Placental epithelial cell (primary cell): ENCODE data around the gene CLN3. TPM values are rescaled to one million over a fixed set of nuclear protein-coding genes. Genes with fewer than 3 reads are reported as not detected.

ENCODE experiments used
- total RNA-seq: library from RNA; depleted of rRNA; stranded (reverse); fragments of >200 nt; gene quantifications from 2 replicates; pipeline ENCODE4 v1.2.3, GENCODE V29; 2012

Gene CLN3
- total RNA-seq = 4.3 and 13.4 TPM in 2 replicates

DNA sequence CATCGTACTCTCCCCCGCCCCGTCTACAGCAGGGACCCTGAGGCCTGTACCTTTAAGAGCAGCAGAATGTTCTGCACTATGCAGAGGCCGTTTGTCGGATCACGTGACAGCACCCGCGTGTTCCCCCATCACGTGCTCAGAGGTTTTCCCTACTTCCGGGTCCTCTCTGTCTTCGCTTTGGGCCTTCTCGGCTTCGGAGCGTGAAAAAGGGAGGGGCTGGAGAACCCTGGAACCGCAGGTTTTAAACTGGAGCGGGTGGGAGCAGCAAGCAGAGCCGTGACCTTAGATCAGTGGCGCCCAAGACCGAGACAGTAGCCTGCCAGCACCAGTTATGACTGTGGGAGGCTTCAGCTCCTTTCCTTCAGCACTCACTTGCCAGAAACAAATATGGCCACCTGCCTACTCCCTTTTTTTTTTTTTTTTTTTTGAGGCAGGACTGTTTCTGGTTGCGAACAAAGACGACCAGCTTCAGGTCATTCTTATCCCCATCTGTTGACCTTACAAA lies at the start of gene CLN3:
CLN3 (minus strand) TSS at position 105 of the 505 bp plus-strand sequence. CDS start 315 bp downstream, outside the sequence.

DNA sequence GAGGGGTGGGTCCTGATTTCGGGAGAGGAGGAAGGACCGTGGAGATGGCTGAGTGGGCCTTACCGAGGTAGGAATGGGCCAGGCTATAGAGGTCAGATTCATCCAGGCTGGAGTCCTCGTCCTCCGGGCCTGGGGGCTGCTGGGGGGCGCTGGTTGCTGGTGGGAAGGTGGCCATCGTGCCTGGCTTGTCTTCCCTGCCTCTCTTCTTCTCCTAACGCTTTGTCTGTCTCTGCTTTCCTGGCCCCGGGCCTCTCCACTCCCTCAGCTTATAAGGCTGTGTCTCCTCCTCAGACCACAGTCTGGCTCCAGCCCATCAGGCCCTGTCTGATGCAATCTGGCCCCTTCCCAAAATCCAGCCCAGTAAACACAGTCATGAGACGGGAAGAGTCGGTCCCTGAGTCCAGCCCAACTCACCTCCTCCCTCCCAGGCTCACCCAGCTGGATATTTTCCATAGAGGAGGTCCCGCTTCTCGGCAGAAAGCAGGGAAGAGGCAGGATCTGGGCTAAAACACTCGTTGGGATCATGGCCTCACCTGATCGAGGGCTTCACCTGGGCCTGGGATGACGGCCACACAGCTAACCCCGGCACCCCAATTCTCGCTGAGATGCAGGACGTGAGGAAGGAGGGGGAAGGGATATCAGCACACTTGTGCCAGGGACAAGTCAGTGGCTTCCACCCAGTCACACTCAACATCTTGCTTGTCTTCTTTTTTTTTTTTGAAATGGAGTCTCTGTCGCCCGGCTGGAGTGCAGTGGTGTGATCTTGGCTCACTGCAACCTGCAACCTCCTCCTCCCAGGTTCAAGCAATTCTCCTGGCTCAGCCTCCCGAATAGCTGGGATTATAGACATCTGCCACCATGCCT lies 47.1 kb upstream of the CLN3 start, which contains the start of gene NUPR1:
NUPR1 (minus strand) TSS at position 242 of the 864 bp plus-strand sequence; CDS start at position 175, 67 bp downstream.

DNA sequence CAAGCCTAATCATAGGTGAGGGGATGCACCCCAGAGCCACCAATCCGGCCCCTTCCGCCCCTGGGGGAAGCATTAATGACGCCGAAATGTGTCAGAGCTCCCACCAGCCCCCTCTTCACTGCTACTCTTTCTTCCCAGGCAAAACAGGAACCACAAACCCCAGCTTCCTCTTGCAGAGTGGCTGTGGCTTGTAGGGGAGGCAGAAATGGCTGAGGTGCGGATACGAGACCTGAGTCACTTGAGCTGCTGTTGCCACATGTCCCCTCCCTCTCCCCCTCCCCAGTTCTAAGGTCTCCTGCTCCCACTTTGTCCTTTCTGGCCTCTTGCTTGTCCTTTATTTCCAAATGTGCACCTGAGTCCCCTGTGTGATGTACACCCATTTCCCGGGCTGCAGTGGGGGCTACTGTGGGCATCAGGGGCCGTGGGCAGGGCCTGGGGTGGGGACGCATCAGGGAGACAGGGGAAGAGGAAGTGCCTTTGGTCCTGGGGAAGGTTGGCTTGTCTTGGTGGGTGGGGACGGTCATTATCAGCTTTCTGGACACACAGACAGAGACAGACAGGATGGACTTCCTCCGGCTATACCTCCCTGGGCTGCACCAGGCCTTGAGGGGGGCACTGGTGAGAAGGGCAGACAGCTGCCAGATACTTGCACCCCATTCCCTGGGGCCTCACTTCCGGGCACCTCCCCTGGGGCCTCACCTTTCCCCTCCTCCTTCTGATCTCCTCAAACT lies 2.4 kb upstream of the CLN3 start, which contains the start of gene APOBR:
APOBR (plus strand) TSS at position 523 of the 731 bp plus-strand sequence; CDS start at position 562, 39 bp downstream.

Other genes starting within 250 kb of the CLN3 start
- not detected in 2 replicates for gene SBK1, start 199.5 kb downstream of the CLN3 start, total RNA-seq
- gene NPIPB6, start 128.6 kb downstream of the CLN3 start, total RNA-seq = 3.1 TPM in 1 of 2 replicates, not detected in the other
- 44.6 and 67.5 TPM in 2 replicates for gene EIF3CL, start 88.2 kb downstream of the CLN3 start, total RNA-seq
- gene NPIPB7, start 19.7 kb downstream of the CLN3 start, total RNA-seq = not detected in 2 replicates
- under 0.01 TPM in 1 of 2 replicates, not detected in the other for gene APOBR, start 2.6 kb upstream of the CLN3 start, total RNA-seq
- not detected in 2 replicates for gene IL27, start 14.8 kb upstream of the CLN3 start, total RNA-seq
- not detected in 2 replicates for gene NUPR1, start 46.9 kb upstream of the CLN3 start, total RNA-seq
- gene SGF29, start 61.8 kb upstream of the CLN3 start, total RNA-seq = 8.2 and 12.2 TPM in 2 replicates
- 0.11 TPM in 1 of 2 replicates, not detected in the other for gene SULT1A2, start 105.0 kb upstream of the CLN3 start, total RNA-seq
- gene SULT1A1, start 118.0 kb upstream of the CLN3 start, total RNA-seq = not detected in 2 replicates
- 2.0 TPM in 1 of 2 replicates, not detected in the other for gene NPIPB8, start 146.0 kb upstream of the CLN3 start, total RNA-seq
- 62.7 and 131 TPM in 2 replicates for gene EIF3C, start 219.4 kb upstream of the CLN3 start, total RNA-seq